Lung (tissue), 12 donors: ENCODE measurements around the gene ELF1. TPM values are rescaled to one million over a fixed set of nuclear protein-coding genes. Genes with fewer than 3 reads are reported as not detected.
A peak's percentile ranks its signal among the peaks of the same experiment; 100 is the strongest.

Source experiments
- ATAC-seq: fragments of 200-7000 bp; cut with Tn5 transposase; one replicate; pipeline ENCODE4 v1.9.1; 2020; ENCODE audit warnings: moderate number of reproducible peaks; ENCODE audit not compliant: insufficient read depth, low FRiP score
- DNase-seq, 3 donors: peaks; one replicate each; pipeline ENCODE4 v3.0.0-alpha.2; 2013 to 2017
- H3K27ac ChIP-seq, 2 donors: one replicate each; pipeline ENCODE4 v1.5.1; 2013; ENCODE audit warnings: mild to moderate bottlenecking in 2 of 2, moderate library complexity in 2 of 2, control low read depth in 1 of 2, inconsistent platforms in 1 of 2, low read depth in 1 of 2, low read length in 1 of 2
- H3K27me3 ChIP-seq, 3 donors: one replicate each; pipeline ENCODE4 v1.5.1; 2013; ENCODE audit warnings: low read length in 2 of 3; ENCODE audit not compliant: control insufficient read depth in 3 of 3, insufficient read depth in 3 of 3
- H3K36me3 ChIP-seq, 4 donors: one replicate each; pipeline ENCODE4 v1.5.1; 2013; ENCODE audit warnings: low read length in 4 of 4, mild to moderate bottlenecking in 1 of 4, moderate library complexity in 1 of 4; ENCODE audit not compliant: control insufficient read depth in 4 of 4, insufficient read depth in 4 of 4
- H3K4me1 ChIP-seq, 5 donors: one replicate each; pipeline ENCODE4 v1.5.1; 2013; ENCODE audit warnings: low read length in 5 of 5, mild to moderate bottlenecking in 2 of 5, moderate library complexity in 1 of 5; ENCODE audit not compliant: control insufficient read depth in 5 of 5, insufficient read depth in 5 of 5
- H3K4me3 ChIP-seq: one replicate; pipeline ENCODE4 v1.5.1; 2013; ENCODE audit warnings: mild to moderate bottlenecking, control low read depth, moderate library complexity
- H3K9ac ChIP-seq, 2 donors: one replicate each; pipeline ENCODE4 v1.5.1; 2013; ENCODE audit warnings: low read length in 2 of 2, control low read depth in 1 of 2; ENCODE audit not compliant: insufficient read depth in 1 of 2
- H3K9me3 ChIP-seq, 4 donors: one replicate each; pipeline ENCODE4 v1.5.1; 2013; ENCODE audit warnings: low read length in 3 of 4, mild to moderate bottlenecking in 1 of 4, moderate library complexity in 1 of 4; ENCODE audit not compliant: control insufficient read depth in 4 of 4, insufficient read depth in 3 of 4
- WGBS, 2 donors: extraction: QIAGEN DNeasy Blood & Tissue Kit; methylation state at CpG; one replicate each; pipeline ENCODE4 v1.1.7; 2013; 5-methylcytosine and 5-hydroxymethylcytosine counted together
- polyA plus RNA-seq, 2 donors: library from polyadenylated mRNA; stranded (reverse); fragments of 200-250 nt; gene quantifications; one replicate each; pipeline ENCODE4 v1.2.1, GENCODE V29; 2013
- total RNA-seq, 2 donors: library from RNA; depleted of rRNA in 1 of 2; stranded (reverse); fragments of >200 nt in 1 of 2; gene quantifications; one replicate each; pipeline ENCODE4 v1.2.1, GENCODE V29; 2014 to 2021
- TF ChIP-seq, protein P1 (sequence below): IDR thresholded peaks from 2 replicates; pipeline ENCODE4 v1.5.1; 2012; ENCODE audit warnings: mild to moderate bottlenecking; ENCODE audit errors: control extremely low read depth, extremely low read depth
- donor health status: control.
- donor health status: control.
- donor health status: Bipolar disorder and iron deficiency.
- donor health status: healthy.
- donor health status: DM: yes; HTN: yes; CAD: no.

Gene ELF1
- total and polyA plus RNA-seq, 4 donors = 10.8 to 107 (median 63.6) TPM

DNA sequence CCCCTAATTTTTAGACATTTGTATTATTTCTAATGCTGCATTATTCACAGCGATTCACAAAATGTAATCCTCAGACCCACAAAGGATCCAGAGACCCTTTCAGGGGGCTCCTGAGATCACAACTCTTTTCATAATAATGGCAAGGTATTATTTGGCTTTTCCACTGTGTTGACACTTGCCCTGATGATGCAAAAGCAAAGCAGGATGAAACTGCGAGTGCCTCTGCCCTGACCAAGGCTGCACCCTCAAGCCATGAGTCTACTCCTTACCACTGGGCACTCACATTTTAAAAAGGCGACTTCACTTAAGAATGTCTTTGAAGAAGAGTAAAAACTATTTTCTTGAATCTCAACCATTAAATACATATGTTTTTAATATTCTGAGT, 11.4 kb downstream of the ELF1 start:
- no peak for DNase-seq
- Histone ChIP-seq H3K36me3 (peaks cover 0 to 5% (median 0%) of the 10 kb centered on the region in 4 donors), H3K4me3 (no peak overlapping the region), H3K4me1 (peaks cover 0 to 11% (median 6%) of the 10 kb centered on the region in 5 donors), H3K9me3 (no peaks in the 10 kb centered on the region), H3K9ac (no peak overlapping the region), H3K27ac (peak overlapping the region in 1 of 2 donors; percentile 70), H3K27me3 (no peaks in the 10 kb centered on the region)
- 52 to 63% methylated on average over 3 of the region's 3 CpGs for WGBS, 2 donors
- TF ChIP-seq, protein P1, sequence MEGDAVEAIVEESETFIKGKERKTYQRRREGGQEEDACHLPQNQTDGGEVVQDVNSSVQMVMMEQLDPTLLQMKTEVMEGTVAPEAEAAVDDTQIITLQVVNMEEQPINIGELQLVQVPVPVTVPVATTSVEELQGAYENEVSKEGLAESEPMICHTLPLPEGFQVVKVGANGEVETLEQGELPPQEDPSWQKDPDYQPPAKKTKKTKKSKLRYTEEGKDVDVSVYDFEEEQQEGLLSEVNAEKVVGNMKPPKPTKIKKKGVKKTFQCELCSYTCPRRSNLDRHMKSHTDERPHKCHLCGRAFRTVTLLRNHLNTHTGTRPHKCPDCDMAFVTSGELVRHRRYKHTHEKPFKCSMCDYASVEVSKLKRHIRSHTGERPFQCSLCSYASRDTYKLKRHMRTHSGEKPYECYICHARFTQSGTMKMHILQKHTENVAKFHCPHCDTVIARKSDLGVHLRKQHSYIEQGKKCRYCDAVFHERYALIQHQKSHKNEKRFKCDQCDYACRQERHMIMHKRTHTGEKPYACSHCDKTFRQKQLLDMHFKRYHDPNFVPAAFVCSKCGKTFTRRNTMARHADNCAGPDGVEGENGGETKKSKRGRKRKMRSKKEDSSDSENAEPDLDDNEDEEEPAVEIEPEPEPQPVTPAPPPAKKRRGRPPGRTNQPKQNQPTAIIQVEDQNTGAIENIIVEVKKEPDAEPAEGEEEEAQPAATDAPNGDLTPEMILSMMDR = no peak
- no peak for ATAC-seq

DNA sequence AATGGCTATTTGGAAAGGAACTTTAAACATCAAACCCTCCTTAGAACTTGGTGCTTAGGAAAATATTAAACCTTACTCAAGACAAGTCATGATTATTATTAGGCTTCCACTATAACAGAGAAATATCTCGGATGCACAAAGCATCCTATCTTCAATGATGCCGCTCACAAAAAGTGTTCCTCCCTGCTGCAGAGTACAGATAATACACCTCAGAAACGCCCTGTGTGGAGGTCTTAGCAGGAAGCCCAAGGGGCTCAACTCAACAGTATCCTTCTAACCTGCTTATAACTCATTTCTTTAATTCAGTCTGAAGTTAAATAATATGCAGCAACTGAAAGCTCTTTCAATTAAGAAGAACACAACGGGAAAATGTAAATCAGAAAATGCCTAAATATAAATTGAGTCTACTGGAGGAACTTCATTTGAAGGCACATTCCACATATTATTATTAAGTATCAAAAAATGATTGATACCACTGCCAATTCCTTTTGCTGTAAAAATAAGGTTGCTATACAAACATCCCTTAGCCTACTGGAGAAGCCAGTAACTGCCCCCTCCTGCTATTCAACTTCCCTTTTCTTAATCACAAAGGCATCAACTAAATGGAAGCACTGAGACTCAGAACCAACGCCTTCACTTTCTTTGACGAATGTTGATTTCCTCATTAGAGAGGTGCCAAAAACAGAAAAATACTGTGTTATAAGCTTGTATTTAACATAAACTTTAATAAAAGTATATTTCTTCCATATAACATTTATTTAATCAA, 12.0 kb downstream of the ELF1 start:
- DNase-seq (no peak), ATAC-seq (no peak)
- TF ChIP-seq, protein P1 = no peak
- 33 to 61% methylated on average over 6 of the region's 6 CpGs for WGBS, 2 donors
- Histone ChIP-seq H3K4me1 (peaks cover 0 to 11% (median 8%) of the 10 kb centered on the region in 5 donors), H3K27me3 (no peaks in the 10 kb centered on the region), H3K36me3 (peaks cover 0 to 5% (median 0%) of the 10 kb centered on the region in 4 donors), H3K9ac (no peak overlapping the region), H3K9me3 (no peaks in the 10 kb centered on the region), H3K27ac (no peak overlapping the region), H3K4me3 (no peak overlapping the region)

DNA sequence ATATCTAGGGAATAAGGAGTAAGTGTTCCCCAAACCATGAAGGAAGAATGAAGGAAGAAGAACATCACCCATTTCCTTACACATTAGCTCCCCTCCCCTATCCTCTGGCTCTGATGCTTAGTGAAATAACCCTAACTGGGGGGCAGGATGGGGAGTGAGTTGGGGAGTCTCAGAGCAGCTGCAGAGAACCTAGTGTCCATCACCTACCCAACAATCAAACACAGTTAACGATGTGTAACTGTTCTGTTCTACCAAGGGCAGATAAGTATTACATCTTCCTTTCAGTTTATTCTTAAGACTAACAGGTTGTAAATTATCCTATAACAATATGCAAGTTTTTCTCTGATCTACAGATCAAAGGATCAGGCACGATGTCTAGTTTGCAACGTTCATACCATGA, 12.8 kb downstream of the ELF1 start:
- TF ChIP-seq, protein P1 = no peak
- no peak for ATAC-seq
- peaks cover 0 to 13% (median 6%) of the 10 kb centered on the region in 5 donors for H3K4me1 ChIP-seq
- no peak for DNase-seq
- no peak overlapping the region for H3K27ac ChIP-seq
- H3K27me3 ChIP-seq = no peaks in the 10 kb centered on the region
- H3K36me3 ChIP-seq = peaks cover 0 to under 1% (median 0%) of the 10 kb centered on the region in 4 donors
- no peaks in the 10 kb centered on the region for H3K9me3 ChIP-seq
- H3K4me3 ChIP-seq = no peak overlapping the region
- H3K9ac ChIP-seq = no peak overlapping the region
- WGBS, 2 donors = 22 to 38% methylated on average over 3 of the region's 3 CpGs
